Hepatic stellate cell (primary cell): ENCODE results near the gene NEURL2.
A peak's percentile ranks its signal among the peaks of the same experiment; 100 is the strongest.
"Not testable (repeated sequence)": the region's sequence is repeated elsewhere in the genome, so short reads cannot be mapped to it uniquely, and the experiment has no call there.

Experiments
- DNase-seq: peaks from one replicate; pipeline ENCODE4 v3.0.0; 2011; ENCODE audit warnings: low spot score

The NEURL2 gene, protein sequence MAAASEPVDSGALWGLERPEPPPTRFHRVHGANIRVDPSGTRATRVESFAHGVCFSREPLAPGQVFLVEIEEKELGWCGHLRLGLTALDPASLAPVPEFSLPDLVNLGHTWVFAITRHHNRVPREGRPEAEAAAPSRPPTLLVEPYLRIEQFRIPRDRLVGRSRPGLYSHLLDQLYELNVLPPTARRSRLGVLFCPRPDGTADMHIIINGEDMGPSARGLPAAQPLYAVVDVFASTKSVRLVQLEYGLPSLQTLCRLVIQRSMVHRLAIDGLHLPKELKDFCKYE

DNA sequence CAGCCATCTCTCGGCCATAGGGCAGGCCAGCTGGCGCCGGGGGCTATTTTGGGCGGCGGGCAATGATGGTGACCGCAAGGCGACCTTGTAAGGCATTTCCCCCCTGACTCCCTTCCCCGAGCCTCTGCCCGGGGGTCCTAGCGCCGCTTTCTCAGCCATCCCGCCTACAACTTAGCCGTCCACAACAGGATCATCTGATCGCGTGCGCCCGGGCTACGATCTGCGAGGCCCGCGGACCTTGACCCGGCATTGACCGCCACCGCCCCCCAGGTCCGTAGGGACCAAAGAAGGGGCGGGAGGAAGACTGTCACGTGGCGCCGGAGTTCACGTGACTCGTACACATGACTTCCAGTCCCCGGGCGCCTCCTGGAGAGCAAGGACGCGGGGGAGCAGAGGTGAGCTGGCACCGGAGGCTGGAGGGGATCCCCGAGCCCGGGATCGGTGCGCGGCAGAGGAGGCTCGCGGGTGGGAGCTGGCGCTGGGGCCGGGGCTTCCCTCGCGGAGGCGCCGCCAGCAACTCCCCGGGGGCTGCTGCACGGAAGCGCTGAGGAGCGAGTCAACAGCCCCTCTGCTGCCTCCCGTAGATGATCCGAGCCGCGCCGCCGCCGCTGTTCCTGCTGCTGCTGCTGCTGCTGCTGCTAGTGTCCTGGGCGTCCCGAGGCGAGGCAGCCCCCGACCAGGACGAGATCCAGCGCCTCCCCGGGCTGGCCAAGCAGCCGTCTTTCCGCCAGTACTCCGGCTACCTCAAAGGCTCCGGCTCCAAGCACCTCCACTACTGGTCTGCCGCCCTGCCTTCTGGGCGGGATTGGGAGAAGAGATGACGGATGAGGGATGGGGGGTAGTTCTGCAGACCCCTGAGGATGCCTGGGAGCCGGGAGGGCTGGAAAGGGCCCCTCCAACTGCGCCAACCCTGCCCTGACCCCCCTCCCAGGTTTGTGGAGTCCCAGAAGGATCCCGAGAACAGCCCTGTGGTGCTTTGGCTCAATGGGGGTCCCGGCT lies at the start of gene NEURL2, which contains the start of gene CTSA:
NEURL2 (minus strand) TSS at position 224 of the 999 bp plus-strand sequence; CDS start at position 7, 217 bp downstream.
CTSA (plus strand) TSS at position 351 of the 999 bp plus-strand sequence; CDS start at position 585, 234 bp downstream.
- peak; percentile 98 for DNase-seq

DNA sequence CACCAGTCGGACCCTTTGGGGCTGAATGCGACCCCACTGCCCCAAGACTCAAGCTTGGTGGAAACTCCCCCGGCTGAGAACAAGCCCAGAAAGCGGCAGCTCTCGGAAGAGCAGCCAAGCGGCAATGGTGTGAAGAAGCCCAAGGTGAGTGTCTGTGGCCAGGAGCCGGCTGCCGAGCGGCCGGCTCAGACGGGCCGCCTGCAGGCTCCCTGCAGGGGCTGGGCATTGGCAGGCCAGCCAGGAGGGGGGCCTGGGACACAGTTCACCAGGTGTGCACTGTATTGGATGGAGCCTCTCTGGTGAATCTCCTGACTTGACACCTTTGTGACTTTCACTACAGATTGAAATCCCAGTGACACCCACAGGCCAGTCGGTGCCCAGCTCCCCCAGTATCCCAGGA lies 49.5 kb upstream of the NEURL2 start:
- DNase-seq, result no peak

DNA sequence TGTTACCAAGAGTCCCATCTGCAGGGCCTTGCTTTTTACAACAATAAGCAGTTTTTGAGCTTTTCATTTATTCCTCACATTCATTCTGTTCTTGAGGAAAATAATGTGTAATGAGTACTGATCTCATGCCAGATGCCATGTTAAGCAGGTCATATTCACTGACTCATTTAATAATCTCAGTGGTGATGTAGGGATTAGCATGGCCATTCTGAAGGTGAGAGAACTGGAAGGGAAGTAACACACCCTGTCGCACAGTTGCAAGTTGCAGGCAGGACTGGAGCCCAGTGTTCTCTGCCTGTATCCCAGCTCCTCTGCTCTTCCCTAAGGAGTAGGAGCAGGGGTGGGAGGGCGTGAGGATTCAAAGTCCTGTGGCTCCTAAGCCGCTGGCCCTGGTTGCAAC lies 49.0 kb upstream of the NEURL2 start:
- no peak for DNase-seq

DNA sequence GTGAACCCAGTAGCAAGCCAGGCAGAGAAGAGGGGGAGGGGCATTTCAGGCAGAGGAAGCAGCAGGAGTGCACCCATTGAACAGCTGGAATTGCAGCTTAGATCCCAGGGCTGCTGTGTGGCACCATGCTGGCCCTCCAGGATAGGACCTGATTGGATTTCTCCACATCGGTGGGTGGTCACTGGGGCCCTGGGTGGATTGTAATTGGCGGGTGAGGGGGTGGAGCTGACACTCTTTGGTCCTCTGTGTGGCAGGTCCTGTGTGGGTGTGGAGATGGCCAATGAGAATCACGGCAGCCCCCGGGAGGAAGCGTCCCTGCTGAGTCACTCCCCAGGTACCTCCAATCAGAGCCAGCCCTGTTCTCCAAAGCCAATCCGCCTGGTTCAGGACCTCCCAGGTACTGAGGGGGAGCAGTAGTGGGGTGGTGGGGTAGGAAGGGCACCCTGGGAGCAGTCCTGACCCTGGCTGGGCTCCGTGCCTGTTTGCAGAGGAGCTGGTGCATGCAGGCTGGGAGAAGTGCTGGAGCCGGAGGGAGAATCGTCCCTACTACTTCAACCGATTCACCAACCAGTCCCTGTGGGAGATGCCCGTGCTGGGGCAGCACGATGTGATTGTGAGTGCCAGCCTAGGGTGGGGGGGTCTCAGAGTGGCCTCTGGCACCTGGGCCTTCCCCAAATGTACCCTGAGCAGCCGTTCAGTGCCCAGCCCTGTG lies 47.9 kb upstream of the NEURL2 start:
- DNase-seq, result no peak

DNA sequence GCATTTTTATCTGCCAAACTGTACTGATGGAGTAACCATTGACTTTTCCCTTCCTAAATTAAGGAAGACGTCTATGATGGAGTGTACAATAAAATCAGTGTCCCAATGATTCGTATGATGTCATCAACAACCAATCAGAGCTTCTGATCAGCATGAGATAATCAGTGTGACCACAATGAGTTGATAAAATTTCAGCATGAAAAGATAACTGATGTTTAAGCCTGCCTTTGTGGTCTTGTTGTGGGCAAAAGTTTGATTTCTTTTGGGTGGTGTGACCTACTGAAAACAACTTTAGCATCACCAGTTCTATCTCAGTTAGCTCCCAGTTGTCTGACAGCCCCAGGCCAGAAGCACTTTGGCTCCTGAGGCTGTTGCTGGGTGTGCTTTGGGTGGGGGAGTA lies 46.8 kb upstream of the NEURL2 start:
- no peak for DNase-seq

DNA sequence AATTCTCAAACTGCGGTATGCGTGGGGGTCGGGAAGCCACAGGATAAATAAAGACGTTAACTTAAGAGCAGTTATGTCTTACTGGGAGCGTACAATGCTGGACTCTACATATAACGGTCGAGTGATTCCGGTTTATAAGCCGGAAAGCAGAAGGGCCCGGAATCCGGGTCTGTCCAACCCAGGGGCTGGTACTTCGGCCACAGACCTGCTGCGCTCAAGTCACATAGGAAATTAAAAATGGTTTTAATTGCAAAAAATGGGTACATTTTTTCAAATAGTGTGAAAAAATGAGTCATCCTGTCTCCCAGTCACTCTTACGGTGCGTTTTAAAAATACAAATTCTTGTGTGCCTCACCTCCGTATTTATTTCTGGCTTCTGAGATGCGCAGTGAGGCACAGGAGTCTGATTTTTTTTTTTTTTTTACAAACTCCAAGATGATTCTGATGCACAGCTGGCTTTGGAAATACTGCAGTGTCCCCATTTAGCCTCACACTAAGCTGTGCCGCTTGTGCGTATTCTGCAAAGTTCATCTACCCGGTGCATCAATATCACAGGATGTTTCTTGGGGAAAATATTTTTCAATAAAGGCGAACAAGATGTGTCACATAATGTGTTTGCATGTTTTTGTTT lies 44.5 kb upstream of the NEURL2 start:
- DNase-seq, result no peak

DNA sequence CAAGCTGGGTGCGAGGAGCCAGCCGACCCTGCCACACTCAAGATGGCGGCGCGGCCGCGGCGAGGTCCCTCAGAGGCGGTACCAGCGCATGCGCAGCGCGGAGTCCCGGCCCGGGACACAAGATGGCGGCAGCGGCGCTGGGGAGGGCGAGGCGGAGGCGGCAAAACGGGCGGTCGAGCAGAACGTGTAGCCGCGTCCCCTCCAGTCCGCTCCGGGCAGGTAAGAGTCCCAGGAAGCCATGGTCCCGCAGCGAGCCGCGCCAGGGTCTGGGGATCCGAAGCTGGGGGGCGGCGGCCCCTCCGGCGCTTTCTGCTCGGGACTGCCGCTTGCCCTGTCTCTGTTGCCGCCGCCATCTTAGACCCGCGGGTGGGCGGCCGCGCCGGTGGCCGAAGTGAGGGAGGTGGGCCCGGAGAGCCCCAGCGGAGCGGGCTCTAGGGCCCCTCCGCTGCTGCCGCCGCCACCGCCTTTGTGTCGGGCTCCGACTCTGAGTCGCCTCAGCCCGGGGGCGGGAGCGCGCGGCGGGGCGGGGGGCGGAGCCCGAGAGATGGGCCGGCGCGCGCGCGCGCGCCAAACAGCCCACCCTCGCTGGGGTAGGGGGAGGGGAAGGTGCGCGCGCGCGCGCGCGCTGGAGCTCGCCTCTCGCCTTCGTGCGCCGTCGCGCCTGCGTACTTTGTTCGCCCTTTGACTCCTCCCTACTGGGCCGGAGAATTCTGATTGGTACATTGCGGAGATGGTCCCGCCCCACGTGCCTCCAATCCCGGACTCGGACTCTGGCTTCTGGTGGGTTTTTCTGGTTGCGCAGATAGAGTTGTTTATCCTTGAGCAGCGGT lies 43.8 kb upstream of the NEURL2 start, which contains the start of gene PCIF1:
PCIF1 (plus strand) TSS at position 98 of the 830 bp plus-strand sequence. CDS start 4,317 bp downstream, outside the sequence.
- peak; percentile 100 for DNase-seq

DNA sequence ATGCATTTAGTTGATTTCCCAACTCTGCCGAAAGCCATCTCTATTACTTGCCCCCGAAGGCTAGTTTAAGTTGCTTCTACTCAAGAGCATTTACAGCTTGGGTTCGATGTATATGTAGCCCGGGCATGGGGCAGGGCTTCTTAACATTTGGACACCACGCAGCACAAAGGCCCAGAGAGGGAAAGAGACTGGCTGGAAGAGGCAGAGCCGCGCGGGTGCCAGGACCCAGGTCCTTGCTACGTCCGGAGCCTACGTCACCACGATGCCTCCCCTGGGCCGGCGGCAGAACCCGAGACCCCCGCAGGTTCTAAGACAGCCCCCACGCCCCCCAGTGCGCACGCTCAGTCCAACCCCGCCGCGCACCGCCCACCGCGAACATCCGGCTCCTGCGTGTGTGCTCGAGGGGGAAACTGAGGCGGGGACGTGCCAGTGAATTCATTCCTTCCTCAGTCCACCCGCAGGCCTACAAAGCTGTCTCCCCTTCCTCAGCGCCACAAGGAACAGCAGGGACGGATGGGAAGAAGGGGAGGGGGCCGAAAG lies 43.1 kb upstream of the NEURL2 start:
- no peak for DNase-seq

DNA sequence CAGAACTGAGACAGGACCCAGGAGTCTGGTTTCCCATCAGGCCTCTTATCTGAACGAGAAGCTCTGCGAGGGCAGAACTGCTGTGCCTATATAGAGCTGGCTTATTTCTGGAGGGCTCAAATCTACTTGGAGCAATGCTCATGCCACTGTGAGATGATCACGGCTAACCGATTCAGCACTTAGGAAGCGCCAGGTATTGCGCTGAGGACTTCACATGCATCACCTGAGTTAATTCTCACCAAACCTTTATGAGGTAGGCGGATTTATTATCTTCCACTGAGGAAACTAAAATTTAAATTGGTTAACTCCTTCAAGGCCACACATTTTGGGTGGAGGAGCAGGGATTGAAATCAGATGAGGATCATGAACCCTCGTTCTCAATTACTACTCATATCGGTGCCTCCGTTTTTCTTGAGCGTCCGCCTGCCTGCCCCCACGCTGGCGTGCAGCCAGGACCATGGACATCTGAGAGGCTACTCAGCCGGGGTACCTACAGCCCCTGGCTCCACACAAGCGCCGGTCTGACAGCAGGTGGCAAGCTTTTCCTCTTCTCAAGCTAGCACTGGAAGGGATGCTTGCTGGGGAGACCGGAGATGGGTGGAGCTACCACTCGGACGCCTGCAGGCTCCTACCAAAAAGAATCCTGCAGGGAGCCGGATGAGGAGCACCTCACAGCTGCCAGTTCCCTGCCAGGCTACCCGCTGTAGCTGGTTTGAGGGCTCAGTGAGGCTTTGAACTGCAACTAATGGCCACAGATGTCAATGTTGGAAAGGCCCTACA lies 42.4 kb upstream of the NEURL2 start:
- peak; percentile 83 for DNase-seq

DNA sequence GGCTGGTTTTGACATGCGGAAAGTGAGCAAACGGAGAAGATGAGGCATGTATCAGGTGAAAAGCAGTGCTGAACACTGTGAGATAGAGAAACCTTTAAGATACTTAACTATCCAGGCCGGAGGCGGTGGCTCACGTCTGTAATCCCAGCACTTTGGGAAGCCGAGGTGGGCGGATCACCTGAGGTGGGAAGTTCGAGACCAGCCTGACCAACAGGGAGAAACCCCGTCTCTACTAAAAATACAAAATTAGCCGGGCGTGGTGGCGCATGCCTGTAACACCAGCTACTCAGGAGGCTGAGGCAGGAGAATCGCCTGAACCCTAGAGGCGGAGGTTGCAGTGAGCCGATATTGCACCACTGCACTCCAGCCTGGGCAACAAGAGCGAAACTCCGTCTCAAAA lies 40.7 kb upstream of the NEURL2 start:
- DNase-seq, result not testable (repeated sequence)

DNA sequence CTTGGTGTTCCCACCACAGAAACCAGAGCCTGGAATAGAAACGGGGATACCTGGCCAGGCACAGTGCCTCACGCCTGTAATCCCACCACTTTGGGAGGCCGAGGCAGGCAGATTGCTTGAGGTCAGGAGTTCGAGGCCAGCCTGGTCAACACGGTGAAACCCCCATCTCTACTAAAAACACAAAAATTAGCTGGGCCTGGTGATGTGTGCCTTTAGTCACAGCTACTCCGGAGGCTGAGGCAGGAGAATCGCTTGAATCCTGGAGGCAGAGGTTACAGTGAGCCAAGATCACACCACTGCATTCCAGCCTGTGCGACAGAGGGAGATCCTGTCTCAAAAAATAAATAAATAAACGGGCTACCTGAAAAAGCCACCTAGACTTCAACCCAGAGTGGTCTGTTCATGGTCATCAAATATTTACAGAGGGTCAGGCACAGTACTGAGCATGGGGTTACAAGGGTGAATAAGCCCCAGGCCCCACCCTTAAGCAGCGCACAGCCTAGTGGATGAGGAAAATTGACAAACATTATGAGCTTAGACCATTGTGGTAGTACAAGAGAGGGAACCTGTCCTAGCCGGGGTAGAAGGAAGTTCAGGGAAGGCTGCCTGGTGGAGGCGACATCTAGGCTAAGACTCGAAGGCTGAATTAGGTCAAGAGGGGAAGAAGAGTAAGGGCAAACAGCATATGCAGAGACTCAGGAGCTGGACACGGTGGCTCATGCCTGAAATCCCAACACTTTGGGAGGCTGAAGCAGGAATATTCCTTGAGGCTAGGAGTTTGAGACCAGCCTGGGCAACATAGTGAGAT lies 36.3 kb upstream of the NEURL2 start:
- DNase-seq, result no peak

DNA sequence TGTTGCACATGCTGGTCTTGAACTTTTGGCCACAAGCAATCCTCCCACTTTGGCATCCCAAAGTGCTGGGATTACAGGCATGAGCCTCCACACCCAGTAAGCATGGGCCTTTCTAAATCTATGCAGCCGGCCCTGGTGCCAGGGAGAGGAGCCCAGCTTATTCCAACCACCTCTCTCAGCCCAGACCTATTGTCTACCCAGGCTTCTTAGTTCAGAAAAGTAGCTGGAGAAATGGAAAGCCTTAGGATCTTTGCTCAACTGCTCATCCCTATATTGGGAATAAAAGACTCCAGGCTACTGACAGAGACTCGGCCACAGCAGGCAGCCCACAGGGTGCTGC lies 35.7 kb upstream of the NEURL2 start:
- no peak for DNase-seq

DNA sequence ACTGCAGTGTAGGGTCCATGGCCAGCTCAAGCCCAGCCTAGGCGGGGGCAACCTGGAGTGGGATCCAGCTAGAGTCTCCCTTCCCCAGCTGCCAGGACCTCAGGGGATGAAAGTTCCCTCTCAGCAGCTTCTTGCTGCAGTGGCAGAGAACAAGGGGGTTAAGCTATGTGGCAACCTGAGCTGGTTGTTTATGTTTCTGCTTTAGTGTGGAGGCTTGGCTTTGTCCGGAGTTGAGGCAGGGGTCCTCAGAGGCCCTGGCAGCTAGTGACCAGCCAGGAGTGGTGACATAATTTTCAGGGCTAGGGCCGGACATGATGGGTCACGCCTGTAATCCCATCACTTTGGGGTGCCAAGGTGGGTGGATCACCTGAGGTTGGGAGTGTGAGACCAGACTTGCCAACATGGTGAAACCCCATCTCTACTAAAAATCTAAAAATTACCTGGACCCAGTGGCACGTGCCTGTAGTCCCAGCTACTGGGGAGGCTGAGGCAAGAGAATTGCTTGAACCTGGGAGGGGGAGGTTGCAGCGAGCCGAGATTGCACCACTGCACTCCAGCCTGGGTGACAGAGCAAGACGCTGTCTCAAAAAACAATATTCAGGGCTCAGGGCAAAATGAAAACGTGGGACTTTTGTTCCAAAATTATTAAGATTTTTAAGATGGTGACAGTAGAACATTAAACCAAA lies 35.0 kb upstream of the NEURL2 start:
- no peak for DNase-seq

DNA sequence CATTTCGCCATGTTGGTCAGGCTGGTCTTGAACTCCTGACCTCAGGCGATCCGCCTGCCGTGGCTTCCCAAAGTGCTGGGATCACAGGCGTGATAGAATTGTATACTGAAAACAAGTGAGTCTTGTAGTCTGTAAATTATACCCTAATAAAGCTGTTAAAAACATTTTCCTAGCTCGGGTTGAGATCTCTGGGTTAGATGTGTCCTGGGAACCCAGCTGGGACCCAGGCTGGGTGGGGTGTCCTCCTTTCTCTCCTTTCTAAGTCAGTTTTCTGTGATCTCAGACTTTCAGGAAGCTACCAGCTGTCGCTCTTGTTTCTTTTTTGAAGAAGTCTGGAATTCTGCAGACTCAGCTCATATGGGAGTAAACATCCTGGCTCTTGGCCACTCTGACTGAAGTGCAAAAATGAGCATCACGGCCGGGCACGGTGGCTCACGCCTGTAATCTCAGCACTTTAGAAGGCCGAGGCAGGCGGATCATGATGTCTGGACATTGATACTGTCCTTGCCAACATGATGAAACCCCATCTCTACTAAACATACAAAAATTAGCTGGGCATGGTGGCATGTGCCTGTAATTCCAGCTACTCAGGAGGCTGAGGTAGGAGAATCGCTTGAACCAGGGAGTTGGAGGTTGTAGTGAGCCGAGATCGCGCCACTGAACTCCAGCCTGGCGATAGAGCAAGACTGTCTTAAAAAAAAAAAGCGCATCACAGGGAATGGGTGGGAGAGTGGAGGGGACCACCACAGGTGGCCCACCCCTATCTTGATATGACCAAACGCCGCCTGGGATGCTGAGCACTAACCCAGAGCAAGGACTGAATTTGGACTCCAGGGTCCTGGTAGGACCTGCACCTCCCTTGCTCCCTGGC lies 33.6 kb upstream of the NEURL2 start:
- peak; percentile 61 for DNase-seq

DNA sequence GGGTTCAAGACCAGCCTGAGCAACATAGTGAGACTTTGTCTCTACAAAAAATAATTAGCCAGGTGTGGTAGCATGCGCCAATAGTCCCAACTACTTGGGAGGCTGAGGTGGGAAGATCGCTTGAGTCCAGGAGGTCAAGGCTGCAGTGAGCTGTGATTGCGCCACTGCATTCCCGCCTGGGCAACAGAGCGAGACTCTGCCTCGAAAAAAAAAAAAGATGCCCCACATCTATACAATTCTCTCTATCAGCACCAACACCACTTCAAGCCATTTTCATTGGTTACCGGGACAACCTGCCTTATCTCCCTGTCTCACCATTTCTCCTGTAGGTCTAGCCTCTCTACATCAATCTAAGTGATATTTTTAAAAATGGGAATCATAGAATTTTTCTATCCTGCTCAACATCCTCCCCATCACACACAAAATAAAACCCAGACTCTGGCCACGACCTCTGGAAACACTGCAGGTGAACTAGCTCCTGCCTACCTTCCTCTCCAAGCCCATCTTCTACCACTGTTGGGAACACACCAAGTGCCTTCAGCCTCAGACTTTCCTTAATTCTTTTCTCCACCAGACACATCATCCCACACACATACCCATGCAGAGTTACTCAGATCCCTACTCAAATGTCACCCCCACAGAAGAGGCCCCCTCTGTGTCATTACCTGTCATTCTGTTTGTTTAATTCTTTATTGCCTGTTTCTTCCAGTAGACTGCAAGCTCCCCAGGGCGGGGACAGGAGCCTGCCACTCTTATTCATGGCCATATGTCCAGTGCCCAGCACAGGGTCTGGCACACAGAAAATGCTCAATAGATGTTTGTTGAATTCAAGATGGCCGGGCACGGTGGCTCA lies 30.6 kb upstream of the NEURL2 start:
- DNase-seq, result no peak
